Ishikawa (cell line): ENCODE data around the gene MAP3K5.

Experiments used
- CEBPB ChIP-seq: IDR thresholded peaks from 2 replicates; pipeline ENCODE4 v1.6.1; 2012
- CREB1 ChIP-seq: IDR thresholded peaks from 2 replicates; pipeline ENCODE4 v1.6.1; 2012; ENCODE audit warnings: low read depth
- EGR1 ChIP-seq: IDR thresholded peaks from 2 replicates; pipeline ENCODE4 v1.6.1; 2012
- EP300 ChIP-seq: IDR thresholded peaks from 2 replicates; pipeline ENCODE4 v1.6.1; 2012; ENCODE audit warnings: borderline replicate concordance
- FOXM1 ChIP-seq: IDR thresholded peaks from 2 replicates; pipeline ENCODE4 v1.6.1; 2012; ENCODE audit warnings: low read depth, borderline replicate concordance
- MAX ChIP-seq: IDR thresholded peaks from 2 replicates; pipeline ENCODE4 v1.6.1; 2012
- NFIC ChIP-seq: IDR thresholded peaks from 2 replicates; pipeline ENCODE4 v1.6.1; 2012
- RAD21 ChIP-seq: IDR thresholded peaks from 2 replicates; pipeline ENCODE4 v1.6.1; 2012; ENCODE audit warnings: low read depth
- REST ChIP-seq: IDR thresholded peaks from 2 replicates; pipeline ENCODE4 v1.6.1; 2012; ENCODE audit warnings: low read depth, mild to moderate bottlenecking
- TAF1 ChIP-seq: IDR thresholded peaks from 2 replicates; pipeline ENCODE4 v1.6.1; 2012; ENCODE audit warnings: low read depth, mild to moderate bottlenecking
- TCF12 ChIP-seq: IDR thresholded peaks from 2 replicates; pipeline ENCODE4 v1.6.1; 2012; ENCODE audit warnings: low read depth
- TEAD4 ChIP-seq: IDR thresholded peaks from 2 replicates; pipeline ENCODE4 v1.6.1; 2012
- USF1 ChIP-seq: IDR thresholded peaks from 2 replicates; pipeline ENCODE4 v1.6.1; 2012
- YY1 ChIP-seq: IDR thresholded peaks from 2 replicates; pipeline ENCODE4 v1.6.1; 2012; ENCODE audit warnings: low read depth
- ZBTB7A ChIP-seq: IDR thresholded peaks from 2 replicates; pipeline ENCODE4 v1.6.1; 2012; ENCODE audit warnings: low read depth

MAP3K5 gene

GRCh38 chr6:136534268-136534667 is 258.0 kb downstream of the MAP3K5 start:
- TF ChIP-seq TEAD4 (no peak), EGR1 (no peak)

- no peak for TF ChIP-seq RAD21
- TF ChIP-seq CEBPB: no peak
- TF ChIP-seq MAX: no peak
- no peak for TF ChIP-seq FOXM1
- TF ChIP-seq REST: no peak
- no peak for TF ChIP-seq CREB1
- TF ChIP-seq TAF1: no peak
- TF ChIP-seq TEAD4: no peak
- no peak for TF ChIP-seq EGR1
- TF ChIP-seq YY1: no peak
- no peak for TF ChIP-seq USF1
- TF ChIP-seq NFIC: no peak
- no peak for TF ChIP-seq ZBTB7A
- no peak for TF ChIP-seq TCF12
- no peak for TF ChIP-seq EP300
Observed at GRCh38 chr6:136533487-136533886, 258.8 kb downstream of the MAP3K5 start.

- TF ChIP-seq REST (no peak), CREB1 (no peak), TEAD4 (no peak), MAX (no peak), TAF1 (no peak), USF1 (no peak), TCF12 (no peak)
Observed at GRCh38 chr6:136532030-136532429, 260.2 kb downstream of the MAP3K5 start.

- TF ChIP-seq EP300 (no peak), USF1 (no peak), YY1 (no peak), NFIC (no peak), FOXM1 (no peak), CREB1 (no peak), CEBPB (no peak)
Observed at GRCh38 chr6:136529710-136530109, 262.6 kb downstream of the MAP3K5 start.

GRCh38 chr6:136528477-136528876 is 263.8 kb downstream of the MAP3K5 start:
- TF ChIP-seq YY1: no peak

- TF ChIP-seq ZBTB7A (no peak), RAD21 (no peak), TEAD4 (no peak)
Observed at GRCh38 chr6:136527831-136528230, 264.4 kb downstream of the MAP3K5 start.

GRCh38 chr6:136526937-136527336 is 265.3 kb downstream of the MAP3K5 start:
- TF ChIP-seq RAD21: no peak
- no peak for TF ChIP-seq EGR1
- TF ChIP-seq REST: no peak
- TF ChIP-seq CEBPB: no peak
- no peak for TF ChIP-seq TEAD4
